NCI-H1092 treated with DMSO at 0.1 percent for 48 hours (cell line): ENCODE results near the gene CKAP5.
"Not testable (repeated sequence)": the region's sequence is repeated elsewhere in the genome, so short reads cannot be mapped to it uniquely, and the experiment has no call there.

Source experiments
- DNase-seq: peaks from one replicate; lab custom pipeline; 2025; lab: John Stamatoyannopoulos, UW

CKAP5 gene

GRCh38 chr11:46855167-46855566 is 9.1 kb upstream of the CKAP5 start:
- no peak for DNase-seq

DNA sequence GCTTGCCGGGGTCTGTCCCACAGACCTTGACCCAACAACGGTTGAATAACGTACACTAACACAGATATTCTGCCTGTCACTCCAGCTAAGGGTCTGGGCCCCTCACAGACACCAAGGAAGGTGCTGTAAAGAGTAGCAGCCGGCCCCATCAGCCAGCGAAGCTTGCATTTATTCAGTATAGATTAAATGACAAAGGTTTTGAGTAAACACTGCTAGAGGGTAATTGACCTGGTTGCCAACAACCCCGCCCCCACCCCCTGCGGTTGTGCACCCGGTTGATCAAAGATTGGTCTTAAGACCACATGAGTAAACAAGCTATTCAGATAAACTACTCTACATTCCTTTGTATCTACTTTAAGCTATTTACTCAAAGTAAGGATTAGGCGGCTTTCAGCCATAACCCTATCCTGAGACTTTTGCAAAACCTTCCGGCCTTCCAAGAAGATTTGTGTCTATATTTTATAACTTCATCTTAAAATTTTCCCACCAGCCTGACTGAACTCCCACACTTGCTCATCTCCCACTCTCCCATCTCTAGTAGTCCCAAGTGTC is 4.8 kb upstream of the CKAP5 start:
- no peak for DNase-seq

GRCh38 chr11:46849631-46850030 is 3.6 kb upstream of the CKAP5 start:
- no peak for DNase-seq

DNA sequence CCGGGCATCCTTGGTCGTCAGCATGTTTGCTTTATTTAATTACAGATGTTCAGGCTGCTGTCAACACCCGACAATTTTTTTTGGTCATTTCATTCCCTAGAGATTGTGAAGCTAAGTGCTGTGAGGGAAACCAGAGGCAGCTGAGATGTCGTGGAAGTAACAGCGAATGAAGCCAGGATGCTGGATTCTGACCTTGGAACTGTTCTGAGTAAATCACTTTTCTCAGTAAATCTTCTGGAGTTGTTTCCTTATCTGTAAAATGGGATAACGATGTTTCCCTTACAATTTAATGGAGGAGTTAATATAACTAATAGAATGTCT is 390 bp upstream of the CKAP5 start:
- no peak for DNase-seq

DNA sequence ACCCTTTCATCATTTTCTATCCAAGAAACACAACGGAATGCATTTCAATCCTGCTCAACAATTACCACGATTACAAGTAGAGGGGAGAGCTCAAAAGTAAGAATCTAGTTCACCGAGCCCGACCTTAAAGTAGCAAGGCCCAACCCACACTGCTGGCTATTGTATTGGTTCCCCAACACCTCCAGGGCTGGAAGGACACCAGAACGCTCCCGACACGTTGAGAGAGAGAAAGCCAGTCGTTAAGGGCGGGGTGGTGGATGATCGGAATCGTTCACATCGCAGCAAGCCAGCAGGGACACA is 690 bp downstream of the CKAP5 start:
- DNase-seq = no peak

DNA sequence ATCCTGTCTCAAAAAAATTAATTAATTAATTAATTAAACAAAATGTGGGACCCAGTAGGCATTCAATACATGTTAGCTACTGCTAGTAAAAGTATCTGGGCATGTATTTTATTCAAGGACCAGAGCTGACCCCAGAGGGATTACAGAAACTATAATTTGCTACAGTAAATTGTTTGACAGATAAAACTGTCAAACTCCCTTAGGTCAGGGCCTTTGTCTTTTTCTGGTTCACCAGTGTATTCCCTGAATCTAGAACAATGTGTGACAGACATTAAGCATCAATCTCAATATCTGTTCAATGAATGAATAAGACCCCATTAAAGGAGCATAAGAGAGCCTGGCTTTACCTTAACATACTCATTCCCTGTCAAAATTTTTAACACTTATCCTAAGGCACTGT is 6.0 kb downstream of the CKAP5 start:
- no peak for DNase-seq

DNA sequence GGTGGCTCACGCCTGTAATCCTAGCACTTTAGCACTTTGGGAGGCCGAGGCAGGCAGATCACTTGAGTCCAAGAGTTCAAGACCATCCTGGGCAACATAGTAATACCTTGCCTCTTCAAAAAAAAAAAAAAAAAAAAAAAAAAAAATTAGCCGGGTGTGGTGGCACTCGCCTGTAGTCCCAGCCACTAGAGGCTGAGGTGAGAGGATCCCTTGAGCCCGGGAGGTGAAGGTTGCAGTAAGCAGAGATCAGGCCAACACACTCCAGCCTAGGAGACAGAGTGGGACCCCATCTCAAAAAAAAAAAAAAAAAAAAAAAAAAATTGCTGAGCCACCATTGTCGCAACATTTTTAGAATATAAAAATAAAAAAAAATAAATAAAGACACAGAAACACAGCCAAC is 7.6 kb downstream of the CKAP5 start:
- DNase-seq = no peak

- DNase-seq = no peak
Measured at GRCh38 chr11:46837860-46838259, 8.2 kb downstream of the CKAP5 start.

DNA sequence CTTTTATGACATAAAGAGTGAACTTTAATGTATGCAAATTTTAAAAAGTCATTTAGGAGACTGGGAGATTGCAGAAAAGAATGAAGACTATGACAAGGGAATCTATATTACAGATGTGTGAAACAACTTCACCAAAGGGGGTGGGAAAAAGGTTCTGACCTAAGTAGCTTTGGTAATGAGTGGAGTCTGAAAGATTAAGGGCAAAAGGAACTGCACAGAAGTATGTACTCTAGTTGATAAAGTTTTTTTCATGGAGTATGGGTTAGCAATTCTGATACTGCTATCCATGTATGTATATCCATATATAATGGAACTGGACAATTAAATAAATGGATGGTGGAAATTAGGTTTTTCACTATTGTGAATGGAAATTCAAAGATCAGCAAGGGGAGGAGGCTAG is 9.2 kb downstream of the CKAP5 start:
- no peak for DNase-seq

DNA sequence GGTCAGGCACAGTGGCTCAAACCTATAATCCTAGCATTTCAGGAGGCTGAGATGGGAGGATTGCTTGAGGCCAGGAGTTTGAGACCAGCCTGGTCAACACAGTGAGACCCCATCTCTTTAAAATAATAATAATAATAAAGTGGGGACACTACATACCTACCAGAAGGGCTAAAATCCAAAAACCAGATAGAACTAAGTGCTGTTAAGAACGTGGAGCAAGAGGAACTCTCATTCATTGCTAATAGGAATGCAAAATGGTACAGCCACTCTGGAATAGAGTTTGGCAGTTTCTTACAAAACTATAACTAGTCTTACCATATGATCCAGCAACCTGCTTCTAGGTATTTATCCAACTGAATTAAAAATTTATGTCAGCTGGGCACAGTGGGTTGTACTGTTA is 9.6 kb downstream of the CKAP5 start:
- DNase-seq = no peak

DNA sequence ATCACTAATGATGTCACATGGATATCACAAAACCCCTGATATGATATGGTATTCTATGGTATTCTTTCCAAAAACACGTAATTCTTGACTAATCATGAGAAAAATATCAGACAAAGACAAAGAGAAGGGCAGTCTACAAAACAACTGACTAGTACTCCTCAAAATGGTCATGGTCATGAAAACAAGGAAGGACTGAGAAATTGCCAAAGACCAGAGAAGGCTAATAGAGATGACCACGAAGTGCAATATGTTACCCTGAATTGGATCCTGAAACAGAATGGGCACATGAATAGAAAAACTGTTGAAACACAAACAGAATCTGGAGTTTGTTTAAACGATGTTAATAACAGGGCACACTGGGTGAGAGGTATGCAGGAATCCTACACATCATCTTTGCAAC is 10.2 kb downstream of the CKAP5 start:
- no peak for DNase-seq

DNA sequence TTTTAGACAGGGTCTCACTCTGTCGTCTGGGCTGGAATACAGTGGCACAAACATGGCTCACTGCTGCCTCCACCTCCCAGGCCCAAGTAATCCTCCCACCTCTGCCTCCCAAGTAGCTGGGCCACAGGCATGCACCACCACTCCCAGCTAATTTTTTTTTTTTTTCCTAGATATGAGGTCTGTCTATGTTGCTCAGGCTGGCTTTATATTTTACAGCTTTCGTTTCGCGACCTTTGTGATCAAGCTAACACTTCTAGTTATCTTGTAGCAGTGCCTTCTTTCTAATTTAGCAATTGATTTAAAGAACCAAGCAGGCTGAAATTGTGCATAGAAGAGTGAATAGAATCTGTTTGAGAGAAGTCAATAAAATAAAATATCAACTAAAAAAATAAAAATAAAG is 11.3 kb downstream of the CKAP5 start:
- DNase-seq = no peak

DNA sequence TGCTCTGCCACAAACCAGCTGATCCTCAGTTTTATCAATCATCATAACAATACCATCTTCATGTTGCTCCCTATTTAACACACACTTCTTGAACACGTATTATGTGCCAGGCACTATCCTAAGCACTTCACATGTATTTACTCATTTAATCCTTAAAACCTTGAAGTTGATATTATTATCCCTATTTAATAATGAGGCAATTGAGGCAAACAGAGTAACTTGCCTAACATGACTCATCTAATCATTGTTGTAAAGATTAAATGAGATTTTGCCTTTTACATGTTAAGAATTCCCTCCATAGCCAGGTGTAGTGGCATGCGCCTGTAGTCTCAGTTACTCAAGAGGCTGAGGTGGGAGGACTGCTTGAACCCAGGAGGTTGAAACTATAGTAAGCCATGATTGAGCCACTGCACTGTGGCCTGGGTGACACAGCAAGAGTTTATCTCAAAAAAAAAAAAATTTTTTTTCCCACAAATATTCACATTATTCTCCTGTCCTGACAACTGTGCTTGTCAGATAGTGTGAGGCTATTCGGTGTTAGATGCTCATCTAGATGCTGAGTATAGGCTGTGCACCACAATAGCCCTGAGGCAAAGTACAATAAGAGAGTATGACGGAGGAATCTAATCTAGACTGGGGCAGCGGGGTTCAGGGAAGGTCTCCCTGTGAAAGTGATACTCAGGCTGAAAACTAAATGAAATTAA is 13.4 kb downstream of the CKAP5 start:
- DNase-seq = no peak

DNA sequence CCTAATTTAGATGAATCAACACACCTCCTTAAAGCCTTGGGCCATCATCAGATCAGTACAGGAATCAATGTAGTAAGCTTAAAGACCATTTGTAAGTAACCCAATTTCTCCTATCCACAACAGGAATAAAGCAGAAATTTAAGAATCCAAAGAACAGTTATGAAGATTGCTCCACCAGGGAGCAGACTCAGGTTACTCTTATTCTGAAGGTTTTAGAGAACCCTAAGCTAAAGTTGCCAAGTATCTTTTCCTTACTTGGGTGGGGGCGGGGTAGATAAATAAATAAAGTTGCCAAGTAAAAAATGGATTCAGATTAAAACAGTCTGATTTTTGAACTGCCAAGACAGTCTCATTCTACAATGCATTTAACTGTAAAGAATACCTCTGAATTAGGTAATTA is 18.1 kb downstream of the CKAP5 start:
- DNase-seq = no peak

DNA sequence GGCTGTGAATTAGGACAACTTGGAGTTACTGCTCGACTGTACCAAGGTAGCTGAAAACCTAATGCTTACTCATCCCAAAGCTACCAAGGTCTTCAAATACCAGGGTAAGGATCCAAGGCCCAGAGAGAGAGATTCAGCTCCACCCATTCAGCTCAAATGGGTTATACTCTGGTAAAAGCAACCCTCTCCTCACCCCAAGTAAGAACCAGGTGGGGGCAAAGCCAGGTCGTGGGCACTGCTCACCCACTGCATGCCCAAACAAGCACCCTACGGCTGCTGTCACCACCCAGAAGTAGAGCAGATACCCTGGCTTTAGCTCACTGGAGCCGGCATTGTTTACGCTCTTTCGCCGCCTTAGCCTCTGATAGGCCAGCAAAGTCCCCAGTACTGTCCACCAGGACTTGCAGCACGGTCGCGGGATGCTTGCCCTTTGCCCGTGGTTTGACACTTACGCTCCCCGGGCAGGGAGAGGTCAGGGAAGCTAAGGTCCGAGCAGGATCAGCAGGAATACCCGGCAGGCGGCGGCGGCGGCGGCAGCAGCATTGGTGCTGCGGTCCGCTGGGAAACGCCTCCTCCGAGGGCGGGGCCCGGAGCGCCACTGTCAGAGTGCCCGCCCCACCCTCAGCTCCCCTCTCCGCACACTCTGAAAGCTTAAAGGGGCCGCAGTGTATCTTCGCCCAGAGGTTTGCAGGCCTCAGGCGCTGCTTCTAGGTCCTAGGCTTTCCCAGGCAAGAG is 19.6 kb downstream of the CKAP5 start:
- peak; percentile 68 for DNase-seq

GRCh38 chr11:46808799-46809431 is 37.2 kb downstream of the CKAP5 start:
- DNase-seq = no peak

DNA sequence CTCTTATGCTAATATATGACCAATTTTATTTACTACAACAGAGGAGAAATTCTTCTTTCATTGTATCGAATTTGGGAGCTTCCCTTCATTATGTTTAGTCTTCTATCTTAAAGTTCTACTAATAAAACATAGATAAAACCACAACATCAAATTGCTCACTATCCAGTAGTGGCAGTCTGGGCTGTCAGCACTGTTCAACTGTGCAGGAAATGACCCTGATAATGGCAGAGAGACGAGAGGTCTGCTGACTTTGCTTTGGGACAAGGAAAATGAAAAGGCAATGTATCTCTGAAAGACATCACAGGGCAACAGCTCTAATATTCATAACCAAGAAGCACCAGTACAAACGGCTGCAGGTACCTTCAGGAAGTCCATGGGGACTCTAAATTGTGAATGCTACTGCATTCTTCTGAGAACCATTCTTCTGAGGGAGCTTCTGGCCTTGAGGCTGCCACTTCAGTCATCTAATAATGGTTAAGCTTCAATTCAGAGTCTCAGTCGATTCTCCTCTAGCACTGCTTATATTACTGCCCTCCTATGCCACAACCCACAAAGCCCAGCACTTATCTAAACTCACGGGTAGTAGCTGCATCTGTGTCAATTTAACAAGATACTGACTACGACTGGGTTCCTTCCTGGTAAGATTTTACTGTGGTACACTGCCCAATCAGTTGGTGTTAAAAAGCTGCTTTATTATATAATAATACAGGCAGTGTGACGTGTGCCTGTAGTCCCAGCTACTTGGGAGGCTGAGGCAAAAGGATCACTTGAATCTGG is 44.2 kb downstream of the CKAP5 start:
- no peak for DNase-seq

DNA sequence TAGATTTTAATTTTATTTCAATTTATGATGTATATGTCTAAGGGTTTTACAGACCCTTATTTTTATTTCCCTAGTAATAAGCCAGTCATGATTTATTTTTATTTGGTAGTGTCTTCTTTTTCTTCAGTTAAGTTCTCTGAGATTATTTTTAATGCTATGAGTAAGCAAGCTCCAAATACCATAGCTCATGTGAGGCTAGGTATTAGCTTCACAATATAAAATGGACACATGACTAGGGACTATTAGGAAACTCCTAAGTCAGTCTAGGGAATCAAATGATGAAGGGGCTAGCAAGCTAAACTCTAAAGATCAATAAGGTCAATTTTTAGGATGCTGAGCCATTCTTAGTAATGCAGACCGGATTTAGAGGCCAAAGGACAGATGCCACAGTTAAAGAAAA is 45.9 kb downstream of the CKAP5 start:
- no peak for DNase-seq

DNA sequence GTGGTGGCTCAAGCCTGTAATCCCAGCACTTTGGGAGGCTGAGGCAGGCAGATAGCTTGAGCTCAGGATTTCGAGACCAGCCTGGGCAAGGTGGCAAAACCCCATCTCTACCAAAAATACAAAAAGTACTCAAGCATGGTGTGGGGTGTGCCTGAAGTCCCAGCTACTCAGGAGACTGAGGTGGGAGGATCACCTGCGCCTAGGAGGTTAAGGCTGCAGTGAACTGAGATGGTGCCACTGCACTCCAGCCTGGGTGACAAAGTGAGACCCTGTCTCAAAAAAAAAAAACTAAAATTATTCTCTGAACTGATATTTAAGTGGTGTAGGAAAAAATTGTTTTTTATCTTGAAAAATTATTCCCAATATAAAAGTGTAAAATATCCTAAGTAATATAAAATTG is 46.4 kb downstream of the CKAP5 start:
- DNase-seq = not testable (repeated sequence)

DNA sequence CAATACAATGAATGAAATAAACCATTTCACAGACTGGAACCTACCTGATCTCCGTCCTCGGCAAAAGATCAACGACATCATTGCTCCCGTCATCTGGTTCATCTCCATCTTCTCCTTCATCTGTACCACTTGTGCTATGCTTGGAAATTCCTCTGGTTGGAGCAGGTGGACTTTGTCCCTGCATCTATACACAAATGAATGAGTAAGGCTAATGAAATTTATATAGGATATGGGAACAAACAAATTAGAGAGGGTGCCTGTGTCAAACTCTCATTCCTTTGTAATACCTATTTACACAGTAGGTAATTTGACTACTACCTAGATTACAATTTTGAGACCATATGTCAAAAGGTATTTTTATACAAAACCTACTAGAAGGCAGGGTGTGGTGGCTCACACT is 67.7 kb downstream of the CKAP5 start:
- no peak for DNase-seq

- no peak for DNase-seq
Measured at GRCh38 chr11:46776878-46777277, 69.2 kb downstream of the CKAP5 start.

- no peak for DNase-seq
Measured at GRCh38 chr11:46769636-46770221, 76.4 kb downstream of the CKAP5 start.
